NCI-H2171 (cell line): Measurements from ENCODE around the gene SMYD1.
A peak's percentile ranks its signal among the peaks of the same experiment; 100 is the strongest.

ENCODE experiments used
- DNase-seq: peaks from one replicate; lab custom pipeline; 2025; lab: John Stamatoyannopoulos, UW

SMYD1 gene

GRCh38 chr2:88057437-88057844, 10.2 kb upstream of the SMYD1 start:
- no peak for DNase-seq

- no peak for DNase-seq
These were observed 9.4 kb upstream of the SMYD1 start for GRCh38 chr2:88058191-88058590.

GRCh38 chr2:88059979-88060906, 7.4 kb upstream of the SMYD1 start:
- peak; percentile 24 for DNase-seq

GRCh38 chr2:88060907-88061275, 6.7 kb upstream of the SMYD1 start:
- no peak for DNase-seq

- DNase-seq, result no peak
These were observed 6.3 kb upstream of the SMYD1 start for GRCh38 chr2:88061295-88061694.

- no peak for DNase-seq
These were observed 1.1 kb upstream of the SMYD1 start for GRCh38 chr2:88066543-88066942.

- no peak for DNase-seq
These were observed 436 bp upstream of the SMYD1 start for GRCh38 chr2:88067189-88067588.

GRCh38 chr2:88068044-88068443, 419 bp downstream of the SMYD1 start:
- no peak for DNase-seq

GRCh38 chr2:88069117-88069516, 1.5 kb downstream of the SMYD1 start:
- no peak for DNase-seq

- no peak for DNase-seq
These were observed 2.4 kb downstream of the SMYD1 start for GRCh38 chr2:88070055-88070454.

- DNase-seq, result no peak
These were observed 3.7 kb downstream of the SMYD1 start for GRCh38 chr2:88071365-88071764.

GRCh38 chr2:88074150-88074549, 6.5 kb downstream of the SMYD1 start:
- no peak for DNase-seq

GRCh38 chr2:88074854-88075292, 7.2 kb downstream of the SMYD1 start:
- no peak for DNase-seq

GRCh38 chr2:88077080-88077479, 9.5 kb downstream of the SMYD1 start:
- no peak for DNase-seq

GRCh38 chr2:88078643-88079172, 11.1 kb downstream of the SMYD1 start:
- no peak for DNase-seq

- DNase-seq, result no peak
These were observed 12.9 kb downstream of the SMYD1 start for GRCh38 chr2:88080545-88080944.

GRCh38 chr2:88081924-88082608, 14.4 kb downstream of the SMYD1 start:
- no peak for DNase-seq

GRCh38 chr2:88082781-88083180, 15.2 kb downstream of the SMYD1 start:
- no peak for DNase-seq

GRCh38 chr2:88085099-88085498, 17.5 kb downstream of the SMYD1 start:
- DNase-seq, result no peak

GRCh38 chr2:88085602-88086001, 18.0 kb downstream of the SMYD1 start:
- no peak for DNase-seq

GRCh38 chr2:88086401-88086800, 18.8 kb downstream of the SMYD1 start:
- no peak for DNase-seq

- no peak for DNase-seq
These were observed 19.4 kb downstream of the SMYD1 start for GRCh38 chr2:88087073-88087472.

GRCh38 chr2:88087763-88088162, 20.1 kb downstream of the SMYD1 start:
- DNase-seq, result no peak
